HuH-7.5 (cell line): Measurements from ENCODE around the gene EEFSEC.

Experiments
- DNase-seq: peaks from one replicate; pipeline ENCODE4 v3.0.0; 2011; ENCODE audit warnings: low spot score

The EEFSEC gene

DNA sequence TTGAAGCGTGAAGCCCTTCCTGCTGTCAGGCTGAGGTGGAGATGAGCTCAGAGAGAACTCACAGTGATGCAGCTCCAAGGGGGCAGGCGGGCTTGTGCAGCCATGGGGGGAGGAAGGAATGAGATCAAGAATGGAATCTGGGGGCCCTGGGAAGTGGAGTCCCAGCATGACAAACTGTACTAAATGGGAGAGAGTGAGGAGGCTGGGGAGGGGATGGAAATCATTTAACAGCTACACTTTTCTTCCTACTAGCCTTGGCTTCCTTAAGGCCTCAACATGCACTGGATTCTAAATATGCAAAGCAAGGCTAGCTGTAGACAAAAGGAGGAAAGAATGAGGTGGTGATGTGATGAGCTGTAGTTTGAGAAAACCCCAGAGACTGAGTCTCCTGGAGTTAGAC lies 133.9 kb downstream of the EEFSEC start:
- no peak for DNase-seq

- no peak for DNase-seq
Measured at GRCh38 chr3:128289534-128289933, 136.3 kb downstream of the EEFSEC start.

- no peak for DNase-seq
Measured at GRCh38 chr3:128290484-128290883, 137.2 kb downstream of the EEFSEC start.

DNA sequence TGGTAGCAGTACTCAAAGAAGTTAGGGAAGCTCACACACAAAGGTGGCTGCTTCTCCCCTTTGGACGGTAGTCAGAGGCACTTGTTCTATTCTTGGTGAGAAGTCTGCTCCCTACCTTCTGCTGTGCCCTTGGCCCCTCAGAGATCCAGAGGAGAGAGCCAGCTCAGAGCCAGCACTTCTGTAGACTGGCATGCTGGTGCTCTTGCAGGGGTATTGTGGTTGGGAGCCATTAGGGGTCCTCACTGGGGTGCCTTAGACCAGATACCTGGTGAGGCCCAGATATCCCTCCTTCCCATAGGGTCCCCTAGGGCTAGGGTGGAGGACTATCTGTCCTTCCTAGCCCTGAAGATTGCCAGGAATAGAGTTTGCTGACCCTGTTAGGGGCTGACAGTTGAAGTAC lies 140.6 kb downstream of the EEFSEC start:
- no peak for DNase-seq

- no peak for DNase-seq
Measured at GRCh38 chr3:128294999-128295468, 141.8 kb downstream of the EEFSEC start.

DNA sequence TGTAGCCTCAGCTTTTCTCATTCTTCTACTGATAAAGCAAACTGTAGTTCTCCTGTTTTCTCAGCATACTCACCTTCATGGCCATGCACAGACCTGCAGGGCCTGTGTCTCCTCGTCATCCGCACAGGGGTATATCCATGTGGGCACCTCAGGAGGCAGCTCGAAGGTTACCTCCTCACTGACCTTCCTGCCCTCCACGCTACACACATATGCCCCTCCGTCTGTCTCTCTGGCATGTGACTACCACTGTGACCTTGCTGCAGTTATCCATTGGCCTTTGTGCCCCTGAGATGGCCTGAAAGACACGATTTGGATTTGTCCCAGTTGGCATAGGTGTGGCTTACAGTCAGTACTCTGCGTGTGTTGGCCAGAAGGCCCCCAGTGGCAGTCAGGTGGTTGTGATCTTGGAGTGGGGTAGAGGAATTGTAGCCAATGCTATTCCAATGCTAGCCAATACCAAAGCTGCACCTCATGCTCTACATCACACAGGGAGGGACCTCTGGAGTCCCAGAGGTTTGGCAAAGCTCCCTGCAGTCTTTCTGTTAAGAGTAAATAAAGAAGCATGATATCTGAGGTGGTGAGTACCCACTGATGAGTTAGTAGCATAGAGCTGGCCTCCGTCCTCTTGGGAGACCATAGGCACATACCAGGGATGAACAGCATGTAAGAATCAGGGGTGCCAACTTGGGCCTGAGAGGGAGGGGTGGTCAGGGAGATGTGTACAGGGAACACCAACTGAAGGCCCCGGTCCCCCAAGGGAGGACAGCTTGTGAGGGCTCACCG lies 143.4 kb downstream of the EEFSEC start:
- no peak for DNase-seq

DNA sequence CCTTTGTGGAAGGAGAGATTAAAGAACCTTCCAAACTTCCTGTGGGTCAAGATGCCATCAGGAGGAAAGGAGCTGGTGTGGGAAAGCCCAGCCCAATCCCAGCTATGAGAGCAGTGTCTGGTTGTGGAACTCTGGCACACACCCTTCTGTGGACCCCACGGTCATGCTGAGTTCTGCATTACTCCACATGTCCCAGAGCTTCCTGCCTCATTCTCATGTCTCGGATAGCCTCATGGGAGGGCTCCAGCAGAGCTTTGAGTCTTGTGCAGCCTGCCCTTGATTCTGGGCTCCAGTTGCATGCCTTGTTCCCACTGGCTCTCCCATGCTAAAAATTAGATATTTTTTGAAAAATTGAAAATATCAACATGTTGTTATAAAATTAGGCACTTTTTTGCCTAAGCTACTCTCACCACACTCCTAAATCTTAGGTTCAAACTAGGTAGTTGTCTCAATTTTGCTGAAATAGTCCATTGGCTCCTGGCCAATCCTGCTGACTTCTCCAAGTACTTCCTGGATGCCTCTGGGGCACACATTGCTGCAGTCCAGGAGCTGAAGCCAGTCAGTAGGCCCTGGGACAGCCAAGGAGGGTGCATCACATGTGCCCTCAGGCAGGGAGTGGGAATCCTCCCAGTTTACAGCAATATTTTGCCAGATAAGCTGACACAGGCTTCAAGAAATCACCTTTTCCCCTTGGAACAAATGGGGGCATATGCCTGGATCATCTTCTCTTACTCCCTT lies 144.3 kb downstream of the EEFSEC start:
- DNase-seq = no peak

DNA sequence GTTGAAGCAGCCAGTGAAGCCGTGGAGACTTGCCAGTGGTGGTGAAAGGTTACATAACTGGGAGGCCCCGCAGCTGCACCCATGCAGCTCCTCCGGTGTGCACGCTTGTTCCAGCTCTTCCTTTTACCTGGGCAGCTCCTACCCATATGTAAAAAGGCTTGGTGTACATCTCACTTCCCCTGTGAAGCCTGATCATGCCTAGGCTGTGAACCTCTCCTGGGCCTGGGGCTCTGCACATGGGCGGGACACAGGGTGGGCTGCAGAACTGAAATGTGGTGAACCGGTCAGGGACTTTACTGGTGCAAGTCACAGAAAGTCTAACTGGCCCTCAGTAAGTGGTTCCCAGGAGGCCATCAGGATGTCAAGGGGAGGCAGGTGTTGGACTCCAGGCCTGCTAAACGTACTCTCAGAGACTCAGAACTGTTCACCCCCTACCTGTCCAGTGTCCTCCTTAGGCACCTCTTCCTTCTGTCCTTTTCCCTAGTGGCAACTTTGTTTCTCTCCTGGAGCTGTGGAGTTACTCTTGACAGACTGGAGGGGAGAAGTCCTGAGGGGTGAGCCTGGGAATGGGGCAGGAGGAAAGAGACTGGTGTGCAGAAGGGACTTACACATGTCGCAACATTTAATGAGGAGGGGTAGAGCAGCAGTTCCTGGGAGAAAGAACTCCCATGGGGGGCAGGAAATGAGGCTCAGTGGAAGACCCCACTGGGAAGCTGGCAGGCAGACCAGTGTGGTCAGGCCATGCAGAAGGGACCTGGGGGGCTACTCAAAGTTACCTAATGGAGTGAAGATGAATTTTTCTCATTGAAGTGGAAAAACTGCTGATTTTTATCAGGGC lies 148.1 kb downstream of the EEFSEC start:
- DNase-seq = no peak

DNA sequence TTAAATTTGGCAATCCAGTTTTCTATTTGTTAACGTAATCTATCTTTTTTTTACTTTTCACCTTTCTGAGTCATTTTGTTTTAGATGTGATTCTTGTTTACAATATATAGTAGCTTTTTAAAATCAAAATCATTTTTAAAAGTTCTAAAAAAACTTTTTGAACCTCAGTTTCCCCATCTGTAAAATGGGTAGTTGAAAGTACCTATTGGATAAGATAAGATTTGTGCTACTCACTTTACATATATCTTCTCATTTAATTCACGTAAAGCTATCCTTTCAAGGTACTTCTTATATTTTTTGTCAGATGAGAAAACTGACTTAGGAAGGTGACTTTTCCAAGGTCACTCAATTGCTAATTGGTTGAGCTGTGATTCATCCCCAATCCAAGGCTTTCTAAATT lies 153.2 kb downstream of the EEFSEC start:
- no peak for DNase-seq

DNA sequence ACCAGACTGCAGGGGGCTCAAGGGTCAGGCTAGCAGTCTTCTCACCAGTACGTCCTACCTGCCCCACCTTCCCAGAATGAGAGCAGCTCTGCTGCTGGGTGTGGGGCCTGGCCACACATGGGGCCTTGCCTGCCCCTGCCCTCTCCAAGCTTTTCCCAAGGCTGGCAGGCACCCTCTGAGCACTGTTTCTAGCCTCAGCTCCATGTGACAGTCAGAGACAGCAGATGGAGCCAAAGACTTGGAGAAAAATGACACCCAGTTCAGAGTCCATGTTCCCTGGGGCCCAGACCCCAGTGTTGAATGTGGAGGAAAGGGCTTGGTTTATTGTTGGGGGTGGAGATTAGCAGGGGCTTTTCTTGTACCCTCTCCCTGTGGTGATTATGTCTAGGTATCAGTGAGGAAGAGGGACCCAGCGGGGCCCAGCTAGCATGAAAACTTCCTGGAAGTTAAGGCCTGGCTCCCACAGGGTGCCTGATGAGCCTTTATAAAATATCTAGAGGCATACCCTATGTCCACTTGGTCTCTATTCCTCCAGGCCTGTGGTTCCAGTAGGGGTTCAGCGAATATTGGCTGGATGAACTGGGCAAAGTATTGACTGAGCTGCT lies 153.8 kb downstream of the EEFSEC start:
- peak; percentile 50 for DNase-seq

GRCh38 chr3:128307781-128308469 lies 154.6 kb downstream of the EEFSEC start:
- DNase-seq = no peak

- no peak for DNase-seq
Measured at GRCh38 chr3:128309026-128309425, 155.7 kb downstream of the EEFSEC start.

GRCh38 chr3:128310286-128311058 lies 157.2 kb downstream of the EEFSEC start:
- DNase-seq = no peak

- DNase-seq = no peak
Measured at GRCh38 chr3:128311441-128311844, 158.2 kb downstream of the EEFSEC start.

DNA sequence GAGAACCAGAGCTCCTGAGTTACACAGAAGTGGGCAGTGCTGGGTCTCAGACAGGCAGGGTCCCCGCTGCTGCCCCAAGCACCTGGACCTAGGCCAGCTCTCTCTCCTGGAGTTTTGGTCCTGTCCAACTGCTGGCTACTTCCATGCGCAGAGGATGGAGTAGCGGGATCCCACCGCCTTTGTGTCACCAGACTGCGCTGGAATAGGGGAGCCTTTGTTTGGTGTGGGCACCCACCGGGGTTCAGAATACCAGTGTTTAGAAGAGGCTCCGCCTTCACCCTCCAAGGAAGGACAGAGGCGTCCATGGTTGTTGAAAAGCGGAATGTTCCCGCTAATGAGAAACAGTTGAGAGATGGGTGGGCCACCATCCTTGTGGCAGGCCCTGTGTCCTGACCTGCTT lies 159.0 kb downstream of the EEFSEC start:
- no peak for DNase-seq

- no peak for DNase-seq
Measured at GRCh38 chr3:128313071-128313725, 159.9 kb downstream of the EEFSEC start.

GRCh38 chr3:128313935-128314334 lies 160.7 kb downstream of the EEFSEC start:
- DNase-seq = no peak

DNA sequence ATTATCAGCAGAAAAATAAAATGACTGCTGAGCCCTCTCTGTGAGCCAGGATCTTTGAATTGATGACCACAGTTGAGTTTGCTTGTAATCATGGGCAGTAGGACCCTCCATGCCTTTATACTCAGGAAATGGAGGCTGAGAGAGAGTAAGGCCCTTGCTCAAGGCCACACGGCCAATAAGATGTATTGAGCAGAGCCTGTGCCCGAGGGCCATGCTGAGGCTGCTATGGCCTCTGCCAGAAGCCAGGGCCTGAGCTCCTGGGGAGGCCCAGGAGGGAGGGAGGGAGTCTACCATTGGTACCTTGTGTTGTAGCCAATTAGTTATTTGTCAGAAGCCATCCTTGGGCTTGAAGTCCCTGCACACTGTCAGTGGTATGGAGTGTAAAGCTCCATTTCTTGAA lies 162.0 kb downstream of the EEFSEC start:
- DNase-seq = no peak

DNA sequence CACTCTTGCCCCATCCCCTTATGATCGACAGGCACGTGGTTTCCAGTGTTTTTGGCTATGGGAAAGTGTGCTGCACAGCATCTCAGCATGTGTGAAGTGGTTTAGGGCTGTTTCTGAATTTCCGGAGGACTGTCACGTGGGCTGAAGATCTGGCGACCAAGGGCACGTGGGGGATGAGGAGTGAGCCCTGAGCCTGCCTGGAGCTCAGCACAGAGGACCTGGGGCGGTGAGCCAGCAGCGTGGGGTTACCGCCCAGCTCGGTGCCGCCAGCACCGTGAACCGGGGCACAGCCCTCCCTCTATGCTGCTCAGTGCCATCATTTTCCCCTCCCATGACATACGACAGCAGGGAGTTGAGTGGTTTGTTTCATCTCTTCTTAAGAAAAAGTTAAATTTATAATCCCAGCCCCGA lies 163.2 kb downstream of the EEFSEC start:
- no peak for DNase-seq

DNA sequence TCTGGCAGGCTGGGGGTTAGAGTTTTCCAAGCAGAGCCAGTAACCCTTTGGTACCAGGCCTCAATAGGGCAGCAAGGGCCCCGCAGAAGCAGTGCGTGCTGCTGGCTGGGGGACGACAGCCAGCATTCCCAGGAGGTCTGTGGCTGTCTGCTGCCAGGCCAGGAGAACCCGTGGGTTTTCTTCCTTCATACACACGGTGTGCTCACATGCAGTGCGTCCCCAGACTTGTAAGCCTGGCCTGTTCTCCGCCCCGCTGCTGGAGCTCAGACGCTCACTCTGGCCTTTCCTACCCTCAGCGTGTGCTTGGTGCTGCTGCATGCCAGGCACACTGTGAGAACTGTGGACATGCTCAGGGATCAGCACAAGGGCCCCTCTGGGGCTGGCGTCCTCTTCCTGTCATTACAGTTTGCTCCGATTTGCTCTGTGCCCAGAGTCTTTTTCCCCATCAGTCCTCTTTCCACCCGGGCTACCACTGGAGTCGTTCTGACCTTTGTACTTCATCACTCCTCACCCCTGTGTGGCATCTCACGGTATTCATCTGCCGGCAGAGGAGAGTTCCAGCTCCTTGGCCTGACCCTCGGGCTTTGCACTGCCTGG lies 163.9 kb downstream of the EEFSEC start:
- DNase-seq = no peak
